ENCODE measurements around the gene PLIN5. TPM values are rescaled to one million over a fixed set of nuclear protein-coding genes. Genes with fewer than 3 reads are reported as not detected.
"Not testable (repeated sequence)": the region's sequence is repeated elsewhere in the genome, so short reads cannot be mapped to it uniquely, and the experiment has no call there.

PLIN5 gene
- total RNA-seq, 1 donor from 2014 or later: 62.5 TPM

GRCh38 chr19:4568886-4569285 lies 33.9 kb upstream of the PLIN5 start:
- DNase-seq (ENCODE audit: low spot score): no peak

DNA sequence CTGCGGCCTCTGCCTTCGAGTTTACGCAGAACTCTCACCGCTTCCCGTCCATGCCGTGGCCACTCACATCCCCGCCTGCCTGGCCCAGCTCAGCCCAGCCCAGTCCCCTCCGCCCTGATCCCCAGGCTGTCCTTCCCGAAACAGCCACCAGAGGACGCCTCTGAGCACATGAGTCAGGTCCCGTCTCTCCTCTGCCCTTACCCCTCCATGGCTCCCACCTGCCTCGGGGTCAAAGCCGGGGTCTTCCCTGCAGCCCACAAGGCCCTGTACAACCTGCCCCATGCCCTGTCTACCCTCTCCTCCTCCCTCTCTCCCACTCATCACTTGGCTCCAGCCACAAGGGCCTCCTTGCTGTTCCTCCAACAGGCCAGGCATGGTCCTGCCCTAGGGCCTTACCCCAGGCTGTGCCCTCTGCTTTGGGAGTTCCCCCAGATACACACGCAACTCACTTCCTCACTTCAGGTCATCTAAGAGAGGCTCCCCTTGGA lies 32.6 kb upstream of the PLIN5 start:
- DNase-seq (ENCODE audit: low spot score): no peak

GRCh38 chr19:4566402-4567051 lies 31.5 kb upstream of the PLIN5 start:
- no peak for DNase-seq (ENCODE audit: low spot score)

- not testable (repeated sequence) for DNase-seq (ENCODE audit: low spot score)
Observed at GRCh38 chr19:4563562-4563961, 28.5 kb upstream of the PLIN5 start.

GRCh38 chr19:4562085-4562484 lies 27.1 kb upstream of the PLIN5 start:
- not testable (repeated sequence) for DNase-seq (ENCODE audit: low spot score)

DNA sequence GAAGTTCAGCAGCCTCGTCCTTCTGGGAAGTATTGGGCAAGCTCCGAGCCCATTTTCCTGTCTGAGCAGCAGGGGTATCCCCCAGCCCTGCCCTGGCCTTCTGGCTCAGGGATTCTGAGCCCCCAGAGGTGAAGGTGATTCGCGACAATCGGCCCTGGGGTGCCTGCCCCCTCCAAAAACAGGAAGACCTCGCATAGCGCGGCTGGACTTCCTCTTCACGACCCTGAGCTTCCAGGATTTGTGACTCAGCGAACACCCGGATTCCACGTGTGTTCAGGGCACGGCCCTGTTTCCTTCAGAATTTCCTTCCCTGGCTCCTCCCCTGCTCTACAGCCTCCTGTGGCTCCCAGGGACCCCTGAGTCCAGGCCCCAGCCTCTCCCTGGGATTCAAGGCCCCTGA lies 24.5 kb upstream of the PLIN5 start, which contains the start of gene SEMA6B:
SEMA6B (minus strand) TSS at position 116 of the 400 bp plus-strand sequence. CDS start 1,227 bp downstream, outside the sequence.
- DNase-seq (ENCODE audit: low spot score): no peak

GRCh38 chr19:4557971-4558941 lies 23.2 kb upstream of the PLIN5 start:
- no peak for DNase-seq (ENCODE audit: low spot score)

DNA sequence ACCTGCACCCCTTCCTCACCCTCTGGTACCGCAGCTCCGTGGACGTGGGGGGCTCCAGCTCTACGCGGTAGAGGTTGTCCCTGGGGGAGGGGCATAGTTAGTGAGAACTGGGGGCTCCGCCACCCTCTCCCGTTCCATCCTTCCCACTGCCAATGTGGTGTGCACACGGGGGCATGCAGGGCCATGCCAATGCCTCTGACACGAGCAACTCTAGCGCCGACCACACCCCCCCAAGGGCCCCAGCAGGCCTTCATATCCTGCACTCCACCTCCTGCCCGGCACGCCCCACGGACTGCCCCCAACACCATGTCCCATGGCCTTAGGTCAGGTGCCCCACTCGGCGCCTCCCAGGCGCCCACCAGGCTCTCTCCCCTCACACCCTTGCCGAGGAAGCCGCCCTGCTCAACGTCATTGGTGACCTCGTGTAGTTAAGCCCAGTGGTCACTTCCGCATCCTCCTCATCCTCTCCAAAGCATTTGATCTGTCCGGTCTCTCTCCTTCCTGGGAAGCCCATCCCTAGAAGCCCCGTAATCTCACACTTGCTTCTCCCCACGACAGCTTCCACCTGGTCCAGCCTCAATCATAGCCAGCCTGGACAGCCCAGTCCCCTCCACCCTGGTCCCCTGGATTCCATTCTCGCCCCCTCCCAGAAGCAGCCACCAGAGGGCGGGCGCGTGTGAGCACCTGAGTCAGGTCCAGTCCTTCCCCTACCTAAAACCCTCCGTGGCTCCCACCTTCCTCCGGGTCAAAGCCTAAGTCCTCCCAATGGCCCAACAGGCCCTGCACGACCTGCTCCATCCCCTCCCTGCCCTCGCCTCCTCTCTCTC lies 22.3 kb upstream of the PLIN5 start:
- DNase-seq (ENCODE audit: low spot score): no peak

DNA sequence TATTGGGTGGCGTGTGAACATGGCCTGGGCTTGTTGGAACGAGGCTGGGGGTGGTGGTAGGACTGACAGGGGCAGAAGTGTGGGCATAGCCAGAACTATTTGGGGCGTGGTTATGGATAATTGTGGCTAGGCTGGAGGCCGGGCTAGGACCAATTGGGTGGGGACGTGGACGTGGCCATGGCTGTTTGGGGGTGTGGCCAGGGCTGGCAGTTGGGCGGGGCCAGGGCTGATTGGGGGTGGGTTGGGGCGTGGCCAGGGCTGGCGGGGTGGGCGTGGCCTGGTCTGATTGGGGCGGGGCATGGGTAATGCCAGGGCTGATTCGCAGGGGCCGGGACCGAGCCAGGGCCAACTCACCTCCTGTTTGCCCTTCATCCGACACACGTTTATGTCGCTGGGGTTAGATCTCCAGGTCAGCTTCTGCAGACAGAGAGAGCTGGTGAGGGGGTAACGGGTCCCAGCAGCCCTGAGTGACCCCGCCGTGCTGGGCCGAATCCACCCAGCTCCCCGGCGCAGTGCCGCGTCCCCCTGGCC lies 21.6 kb upstream of the PLIN5 start:
- no peak for DNase-seq (ENCODE audit: low spot score)

DNA sequence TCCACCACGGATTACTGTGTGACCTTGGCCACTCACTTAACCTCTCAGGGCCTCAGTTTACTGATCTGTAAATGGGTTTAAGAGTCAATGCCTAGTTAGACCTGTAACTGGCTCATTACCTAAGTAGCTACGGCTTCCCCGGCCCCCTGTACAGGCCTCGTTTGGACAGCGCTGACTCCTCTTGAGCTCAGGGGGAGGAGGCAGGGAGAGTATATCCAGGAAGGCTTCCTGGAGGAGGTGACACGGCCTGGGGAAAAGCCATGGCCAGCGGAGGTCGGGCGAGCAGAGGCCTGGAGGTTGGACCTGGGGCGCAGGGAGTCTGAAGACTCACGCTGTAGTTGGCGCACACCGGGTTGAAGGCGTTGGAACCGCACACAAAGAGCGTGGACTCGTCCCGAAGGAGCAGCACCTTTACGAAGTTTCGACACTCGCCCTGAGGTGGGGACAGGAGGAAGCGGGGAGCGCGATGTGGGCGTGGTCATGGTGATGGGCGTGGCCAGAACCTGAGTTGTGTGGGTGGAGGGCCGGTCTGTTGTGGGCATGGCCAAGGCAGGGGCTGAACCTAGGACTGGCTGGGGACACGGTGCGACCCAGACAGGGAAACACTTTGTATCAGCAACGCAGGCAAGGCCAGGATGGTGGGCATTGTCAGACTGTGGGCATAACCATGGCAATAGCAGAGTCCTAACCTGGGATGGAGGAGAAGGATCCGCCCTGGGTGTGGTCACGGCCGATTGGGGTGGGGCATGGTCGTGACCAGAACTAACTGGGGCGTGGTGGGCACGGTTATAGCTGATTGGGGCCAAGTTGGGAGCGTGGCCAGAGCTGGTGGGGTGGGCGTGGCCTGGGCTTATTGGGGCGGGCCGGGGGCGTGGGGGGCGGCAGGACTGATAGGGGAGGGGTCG lies 20.9 kb upstream of the PLIN5 start:
- DNase-seq (ENCODE audit: low spot score): no peak

- DNase-seq (ENCODE audit: low spot score): no peak
Observed at GRCh38 chr19:4554717-4555116, 19.7 kb upstream of the PLIN5 start.

DNA sequence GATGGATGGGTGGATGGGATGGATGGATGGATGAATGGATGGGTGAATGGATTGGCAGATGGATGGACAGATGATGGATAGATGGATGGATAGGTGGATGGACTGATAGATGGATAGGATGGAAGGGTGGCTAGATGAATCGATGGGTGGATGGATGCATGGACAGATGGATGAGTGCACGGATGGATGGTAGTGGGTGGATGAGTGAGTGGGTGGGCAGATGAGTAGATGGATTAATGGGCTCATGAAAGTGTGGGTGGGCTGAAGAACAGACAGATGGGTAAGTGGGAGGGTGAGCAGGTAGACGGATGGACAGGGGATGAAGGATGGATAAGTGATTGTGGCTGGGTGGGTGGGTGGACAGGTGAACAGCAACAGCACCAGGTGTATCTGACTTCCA lies 18.8 kb upstream of the PLIN5 start:
- DNase-seq (ENCODE audit: low spot score): no peak

- no peak for DNase-seq (ENCODE audit: low spot score)
Observed at GRCh38 chr19:4553092-4553695, 18.2 kb upstream of the PLIN5 start.

- DNase-seq (ENCODE audit: low spot score): no peak
Observed at GRCh38 chr19:4552525-4552819, 17.4 kb upstream of the PLIN5 start.

DNA sequence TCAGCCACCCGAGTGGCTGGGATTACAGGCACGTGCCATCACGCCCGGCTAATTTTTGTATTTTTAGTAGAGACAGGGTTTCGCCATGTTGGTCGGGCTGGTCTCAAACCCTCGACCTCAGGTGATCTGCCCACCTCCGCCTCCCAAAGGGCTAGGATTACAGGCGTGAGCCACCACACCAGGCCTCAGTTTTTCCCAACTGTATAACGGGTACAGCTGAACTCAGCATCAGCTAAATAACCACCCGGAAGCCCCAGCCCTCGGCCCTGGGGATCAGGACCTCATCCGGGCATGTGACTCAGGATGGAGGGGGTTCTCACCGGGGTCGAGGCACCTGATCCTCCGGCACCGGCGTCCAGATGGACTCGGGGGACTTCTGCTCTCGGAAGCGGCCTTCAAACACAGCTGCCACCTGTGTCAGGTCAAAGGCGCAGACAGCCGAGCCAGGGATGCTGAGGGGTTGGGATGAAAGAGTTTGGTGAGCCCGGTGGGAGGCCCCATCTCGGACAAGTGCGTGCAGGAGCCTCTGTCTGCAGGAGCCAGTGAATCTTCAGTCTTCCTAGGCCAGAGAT lies 15.5 kb upstream of the PLIN5 start:
- no peak for DNase-seq (ENCODE audit: low spot score)

- no peak for DNase-seq (ENCODE audit: low spot score)
Observed at GRCh38 chr19:4550018-4550417, 15.0 kb upstream of the PLIN5 start.

DNA sequence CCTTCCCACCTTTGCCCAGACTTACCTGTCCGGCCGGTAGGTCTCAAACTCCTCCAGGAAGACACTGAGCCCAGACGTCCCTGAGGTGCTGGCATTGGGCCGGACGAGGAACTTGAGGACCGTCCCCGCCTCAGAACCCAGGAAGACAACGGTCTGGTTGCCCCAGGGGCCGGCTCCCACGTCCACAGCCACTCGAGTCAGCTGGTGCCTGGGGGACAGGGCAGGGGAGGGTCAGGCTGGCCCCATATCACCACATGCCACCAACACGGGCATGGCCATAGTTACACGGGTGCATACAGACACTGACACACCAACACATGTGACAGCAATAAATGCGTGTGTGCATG lies 13.2 kb upstream of the PLIN5 start:
- DNase-seq (ENCODE audit: low spot score): no peak

GRCh38 chr19:4547303-4548237 lies 12.5 kb upstream of the PLIN5 start:
- DNase-seq (ENCODE audit: low spot score): no peak
